ENCODE measurements around the gene SPHK2.
A peak's percentile ranks its signal among the peaks of the same experiment; 100 is the strongest.
"Not testable (repeated sequence)": the region's sequence is repeated elsewhere in the genome, so short reads cannot be mapped to it uniquely, and the experiment has no call there.

Gene SPHK2

DNA sequence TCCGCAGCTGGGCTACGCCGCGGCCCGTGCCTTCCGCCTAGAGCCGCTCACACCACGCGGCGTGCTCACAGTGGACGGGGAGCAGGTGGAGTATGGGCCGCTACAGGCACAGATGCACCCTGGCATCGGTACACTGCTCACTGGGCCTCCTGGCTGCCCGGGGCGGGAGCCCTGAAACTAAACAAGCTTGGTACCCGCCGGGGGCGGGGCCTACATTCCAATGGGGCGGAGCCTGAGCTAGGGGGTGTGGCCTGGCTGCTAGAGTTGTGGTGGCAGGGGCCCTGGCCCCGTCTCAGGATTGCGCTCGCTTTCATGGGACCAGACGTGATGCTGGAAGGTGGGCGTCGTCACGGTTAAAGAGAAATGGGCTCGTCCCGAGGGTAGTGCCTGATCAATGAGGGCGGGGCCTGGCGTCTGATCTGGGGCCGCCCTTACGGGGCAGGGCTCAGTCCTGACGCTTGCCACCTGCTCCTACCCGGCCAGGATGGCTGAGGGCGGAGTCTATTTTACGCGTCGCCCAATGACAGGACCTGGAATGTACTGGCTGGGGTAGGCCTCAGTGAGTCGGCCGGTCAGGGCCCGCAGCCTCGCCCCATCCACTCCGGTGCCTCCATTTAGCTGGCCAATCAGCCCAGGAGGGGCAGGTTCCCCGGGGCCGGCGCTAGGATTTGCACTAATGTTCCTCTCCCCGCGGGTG is 10.4 kb downstream of the SPHK2 start:
- Histone ChIP-seq H3K9me3 (ENCODE audit: insufficient read depth, low read length) (no peaks in the 10 kb centered on the region), H3K4me3 (ENCODE audit: low read length) (no peak overlapping the region), H3K79me2 (ENCODE audit: low read length) (peaks cover 23% of the 10 kb centered on the region), H3K36me3 (replicated peaks; ENCODE audit: low read depth, low read length) (peaks cover 23% of the 10 kb centered on the region), H3K4me2 (ENCODE audit: low read length) (no peak overlapping the region), H3K27me3 (ENCODE audit: low read depth, low read length) (no peaks in the 10 kb centered on the region), H3K27ac (ENCODE audit: low read length) (no peak overlapping the region), H2AFZ (ENCODE audit: low read depth, low read length) (no peak overlapping the region), H4K20me1 (ENCODE audit: insufficient read depth, low read length) (no peaks in the 10 kb centered on the region), H3K4me1 (ENCODE audit: low read length) (peaks cover 28% of the 10 kb centered on the region), H3K9ac (ENCODE audit: low read length) (no peak overlapping the region)
- no peak for TF ChIP-seq CTCF (IDR thresholded peaks at IDR 0.05; ENCODE audit: low read depth, low read length)
- TF ChIP-seq EZH2phosphoT487 (IDR thresholded peaks at IDR 0.05; ENCODE audit: low read depth): no peak

DNA sequence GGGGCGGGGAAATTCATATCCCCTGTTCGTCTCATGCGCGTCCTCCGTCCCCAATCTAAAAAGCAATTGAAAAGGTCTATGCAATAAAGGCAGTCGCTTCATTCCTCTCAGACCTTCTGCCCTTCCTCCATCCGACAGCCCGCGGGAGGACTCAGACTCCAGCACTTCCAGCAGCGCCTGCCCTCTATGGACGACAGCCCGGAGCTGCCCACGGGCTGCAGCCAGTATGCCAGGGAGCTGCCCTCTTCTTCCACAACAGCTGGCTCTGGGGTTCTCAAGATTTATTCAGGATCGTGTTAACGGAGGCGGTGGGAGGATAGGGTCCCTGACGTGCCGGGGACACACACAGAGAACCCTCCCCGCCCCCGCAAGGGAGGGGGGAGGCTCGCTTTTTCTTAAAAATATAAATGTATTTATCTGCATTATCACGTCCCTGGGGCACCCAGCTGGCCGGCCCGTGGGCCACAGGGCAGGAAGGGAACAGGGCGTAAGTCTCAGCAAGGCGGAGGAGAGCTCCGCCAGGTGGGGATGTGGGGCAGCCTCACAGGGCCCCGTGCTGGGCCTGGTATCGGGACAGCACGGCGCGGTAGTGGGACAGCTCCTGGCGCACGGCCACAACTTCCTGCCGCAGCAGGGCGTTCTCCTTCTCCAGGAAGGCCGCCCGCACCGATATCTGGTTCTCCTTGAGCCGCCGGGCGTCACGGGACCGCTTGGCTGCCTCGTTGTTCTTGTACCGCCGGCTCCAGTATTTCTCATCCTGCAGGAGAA is 11.2 kb downstream of the SPHK2 start:
- H3K4me3 ChIP-seq (ENCODE audit: low read length): no peak overlapping the region

GRCh38 chr19:48631225-48631624 is 11.9 kb downstream of the SPHK2 start:
- Histone ChIP-seq H3K4me1 (ENCODE audit: low read length) (peaks cover 26% of the 10 kb centered on the region), H3K4me2 (ENCODE audit: low read length) (no peak overlapping the region), H4K20me1 (ENCODE audit: insufficient read depth, low read length) (no peaks in the 10 kb centered on the region), H3K9ac (ENCODE audit: low read length) (no peak overlapping the region), H3K9me3 (ENCODE audit: insufficient read depth, low read length) (no peaks in the 10 kb centered on the region), H3K4me3 (ENCODE audit: low read length) (no peak overlapping the region), H3K27ac (ENCODE audit: low read length) (no peak overlapping the region), H3K27me3 (ENCODE audit: low read depth, low read length) (no peaks in the 10 kb centered on the region), H3K79me2 (ENCODE audit: low read length) (peaks cover 13% of the 10 kb centered on the region), H2AFZ (ENCODE audit: low read depth, low read length) (no peak overlapping the region), H3K36me3 (replicated peaks; ENCODE audit: low read depth, low read length) (peaks cover 19% of the 10 kb centered on the region)
- TF ChIP-seq EZH2phosphoT487 (IDR thresholded peaks at IDR 0.05; ENCODE audit: low read depth): no peak
- TF ChIP-seq CTCF (IDR thresholded peaks at IDR 0.05; ENCODE audit: low read depth, low read length): no peak

More for the DNA sequence above, 11.2 kb downstream of the SPHK2 start:
- H3K9me3 ChIP-seq (ENCODE audit: insufficient read depth, low read length): no peaks in the 10 kb centered on the region
- TF ChIP-seq CTCF (IDR thresholded peaks at IDR 0.05; ENCODE audit: low read depth, low read length) (no peak), EZH2phosphoT487 (IDR thresholded peaks at IDR 0.05; ENCODE audit: low read depth) (no peak)
- no peak overlapping the region for H3K4me2 ChIP-seq (ENCODE audit: low read length)
- H3K4me1 ChIP-seq (ENCODE audit: low read length): peaks cover 26% of the 10 kb centered on the region
- H2AFZ ChIP-seq (ENCODE audit: low read depth, low read length): no peak overlapping the region
- peaks cover 23% of the 10 kb centered on the region for H3K36me3 ChIP-seq (replicated peaks; ENCODE audit: low read depth, low read length)
- H3K27me3 ChIP-seq (ENCODE audit: low read depth, low read length): no peaks in the 10 kb centered on the region
- H3K79me2 ChIP-seq (ENCODE audit: low read length): peaks cover 16% of the 10 kb centered on the region
- no peak overlapping the region for H3K9ac ChIP-seq (ENCODE audit: low read length)
- no peaks in the 10 kb centered on the region for H4K20me1 ChIP-seq (ENCODE audit: insufficient read depth, low read length)
- H3K27ac ChIP-seq (ENCODE audit: low read length): no peak overlapping the region

- 0 out of 2 replicates have a peak overlapping the region, but pooled peaks have one; percentile 76 for H3K27ac ChIP-seq (ENCODE audit: low read length)
- H3K4me2 ChIP-seq (ENCODE audit: low read length): not testable (repeated sequence)
Observed at GRCh38 chr19:48632286-48632685, 13.0 kb downstream of the SPHK2 start.

More at GRCh38 chr19:48632286-48632685, 13.0 kb downstream of the SPHK2 start:
- H3K36me3 ChIP-seq (replicated peaks; ENCODE audit: low read depth, low read length): peaks cover 18% of the 10 kb centered on the region
- not testable (repeated sequence) for H3K27me3 ChIP-seq (ENCODE audit: low read depth, low read length); H3K9ac ChIP-seq (ENCODE audit: low read length); H2AFZ ChIP-seq (ENCODE audit: low read depth, low read length); H3K9me3 ChIP-seq (ENCODE audit: insufficient read depth, low read length); H4K20me1 ChIP-seq (ENCODE audit: insufficient read depth, low read length); H3K4me3 ChIP-seq (ENCODE audit: low read length)
- H3K4me1 ChIP-seq (ENCODE audit: low read length): peaks cover 32% of the 10 kb centered on the region
- H3K79me2 ChIP-seq (ENCODE audit: low read length): peaks cover 16% of the 10 kb centered on the region
